Stomach (tissue), 4 donors: ENCODE measurements around the gene NELFB.

Experiments used
- CTCF ChIP-seq, 7 experiments: fragments of 450-650 bp in 4 of 7; fragments of 200-600 bp in 3 of 7; sonication (generic) in 3 of 7; IDR thresholded peaks; one replicate each; pipeline ENCODE4 v1.5.1; 2016 to 2019; ENCODE audit warnings: antibody characterized with exemption in 7 of 7, control low read depth in 2 of 7, mild to moderate bottlenecking in 1 of 7
- EP300 ChIP-seq: sonication (generic); formaldehyde crosslinking; IDR thresholded peaks from one replicate; pipeline ENCODE4 v1.6.1; 2017; ENCODE audit warnings: antibody characterized with exemption
- POLR2A ChIP-seq, 4 donors: fragments of 450-650 bp; IDR thresholded peaks; one replicate each; pipeline ENCODE4 v1.6.1; 2016; ENCODE audit warnings: antibody characterized with exemption in 4 of 4, control low read depth in 2 of 4, mild to moderate bottlenecking in 1 of 4, moderate library complexity in 1 of 4
- POLR2AphosphoS5 ChIP-seq, 3 donors: sonication (generic); formaldehyde crosslinking; IDR thresholded peaks; one replicate each; pipeline ENCODE4 v1.6.1; 2016; ENCODE audit warnings: antibody characterized with exemption in 3 of 3

GRCh38 chr9:137266162-137266527, 11.0 kb downstream of the NELFB start:
- no peak for TF ChIP-seq CTCF (IDR thresholded peaks at IDR 0.05)
- no peak for TF ChIP-seq POLR2AphosphoS5 (IDR thresholded peaks at IDR 0.05)
- no peak for TF ChIP-seq POLR2A (IDR thresholded peaks at IDR 0.05)
- no peak for TF ChIP-seq EP300
